Activated CD8-positive, alpha-beta memory T cell treated with anti-CD3 and anti-CD28 coated beads, Interleukin-2, amount 50 U/mL, for 24 hours (primary cell): ENCODE data around the gene FAM114A2.

Source experiments
- DNase-seq: peaks from one replicate; pipeline ENCODE4 v3.0.0-alpha.2; 2020; ENCODE audit errors: extremely low read depth

FAM114A2 gene

DNA sequence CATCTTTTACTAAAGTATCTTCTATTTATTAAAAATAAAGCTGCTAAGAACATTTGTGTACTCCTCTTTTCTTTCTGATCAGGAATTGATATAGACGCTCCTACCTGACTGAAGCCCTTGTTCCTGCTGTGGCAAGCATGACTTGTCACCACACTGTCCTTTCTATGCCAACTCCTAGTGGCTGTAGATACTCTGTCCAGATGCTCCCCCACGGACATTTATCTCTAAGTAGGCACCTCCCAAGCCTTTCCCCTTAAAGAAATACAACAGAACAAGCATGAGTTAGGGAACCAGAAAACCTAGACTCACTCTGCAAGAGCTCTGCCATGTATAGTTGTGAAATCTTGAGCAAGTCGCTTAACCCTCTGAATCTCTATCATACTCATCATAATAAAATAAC, 53.2 kb downstream of the FAM114A2 start:
- no peak for DNase-seq

DNA sequence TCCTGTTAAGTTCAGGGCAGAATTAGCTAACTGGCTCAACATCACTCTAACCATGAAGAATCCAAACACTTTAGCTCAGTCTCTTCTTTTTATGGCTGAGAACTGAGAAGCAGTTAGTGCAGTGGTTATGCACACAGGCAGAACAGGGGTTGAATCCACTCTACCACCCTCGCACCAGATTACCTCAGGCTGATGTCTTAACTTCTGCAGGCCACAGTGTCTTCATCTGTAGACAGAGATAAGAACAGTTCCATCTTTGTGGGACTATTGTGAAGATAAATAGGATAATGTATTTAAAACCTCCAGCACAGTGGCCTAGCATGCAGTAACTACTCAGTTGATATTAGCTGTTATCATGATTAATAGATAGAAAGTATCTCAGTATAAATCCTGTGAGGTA, 54.8 kb downstream of the FAM114A2 start:
- DNase-seq = no peak

DNA sequence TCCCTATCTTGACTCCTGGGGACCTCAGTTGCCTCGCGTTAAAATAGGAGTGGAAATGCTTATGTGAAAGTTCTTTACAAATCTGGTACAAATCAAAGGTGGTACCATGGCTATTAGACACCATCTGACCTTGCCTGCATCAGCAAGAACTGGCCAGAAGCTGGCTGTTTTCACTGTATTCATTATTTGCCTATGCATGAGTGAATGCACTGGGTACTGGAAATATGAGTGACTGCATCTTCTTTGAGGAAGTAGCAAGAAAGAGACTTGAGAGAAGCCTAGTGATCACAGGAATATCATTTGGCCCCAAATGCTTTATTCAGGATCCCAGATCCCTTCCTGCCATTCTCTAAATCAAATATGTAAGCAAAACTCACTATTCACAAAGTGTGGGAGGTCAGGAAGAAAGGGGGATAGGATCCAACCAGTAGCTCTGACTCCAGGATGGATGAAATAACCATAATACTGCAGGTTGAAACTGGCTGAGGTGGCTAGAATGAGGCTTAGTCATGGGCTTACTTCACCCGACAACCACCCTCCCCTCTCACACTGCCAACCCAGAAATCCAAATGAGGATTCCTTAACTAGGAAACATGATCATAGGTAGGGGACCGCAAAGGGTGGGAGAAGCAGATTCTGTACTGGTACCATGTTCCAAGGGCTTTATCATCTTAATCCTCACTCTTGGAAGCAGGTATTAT, 56.7 kb downstream of the FAM114A2 start:
- DNase-seq = no peak

DNA sequence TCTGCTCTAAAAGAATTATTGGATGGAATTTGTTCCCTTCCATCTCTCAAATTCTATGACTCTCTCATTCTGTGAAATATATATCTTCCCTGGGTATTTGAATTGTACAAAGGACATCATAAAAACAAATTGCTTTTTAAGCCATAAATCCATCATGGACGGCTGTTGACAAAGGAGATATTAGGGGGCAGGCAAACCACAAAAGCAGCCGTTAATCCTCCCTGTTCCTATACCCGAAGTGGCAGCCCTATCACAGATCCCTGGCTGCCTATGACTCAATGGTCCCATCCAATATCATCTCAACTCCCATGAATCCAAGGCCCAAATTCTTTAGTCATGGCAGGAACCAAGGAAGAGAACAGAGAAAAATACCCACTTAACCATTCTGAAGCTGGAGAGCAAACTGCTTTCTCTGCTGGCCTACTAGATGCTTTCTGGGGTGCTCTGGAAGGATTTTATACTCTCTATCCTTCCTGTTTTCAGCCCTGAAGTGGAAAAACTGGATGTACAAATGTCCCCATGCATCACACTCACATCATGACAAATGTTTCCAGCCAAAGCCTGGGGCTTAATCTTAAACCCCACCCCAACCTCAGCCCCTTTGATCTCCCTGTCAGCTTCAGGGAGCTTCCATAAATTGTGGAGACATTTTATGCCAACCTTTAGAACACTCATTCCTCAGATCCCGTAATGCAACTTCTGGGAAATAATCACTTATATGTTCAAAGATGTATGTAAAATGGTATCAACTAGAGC, 59.5 kb downstream of the FAM114A2 start:
- no peak for DNase-seq

DNA sequence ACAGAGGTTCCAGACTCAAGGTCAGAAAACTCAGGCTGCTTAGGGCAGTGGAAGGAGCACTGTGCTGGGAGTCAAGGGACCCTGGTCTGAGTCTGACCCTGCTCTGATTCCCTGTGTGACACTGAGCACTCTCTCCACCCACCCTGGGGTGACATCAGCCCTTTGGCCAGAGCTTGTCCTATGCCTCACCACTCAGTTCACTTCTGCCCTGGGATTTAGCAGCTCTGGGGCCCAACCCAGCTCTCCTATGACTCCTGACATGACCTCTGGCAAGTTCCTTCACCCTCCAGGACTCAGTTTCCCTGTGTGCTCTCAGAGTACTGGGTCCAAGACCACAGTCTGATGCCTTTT, 63.9 kb downstream of the FAM114A2 start:
- DNase-seq = no peak

DNA sequence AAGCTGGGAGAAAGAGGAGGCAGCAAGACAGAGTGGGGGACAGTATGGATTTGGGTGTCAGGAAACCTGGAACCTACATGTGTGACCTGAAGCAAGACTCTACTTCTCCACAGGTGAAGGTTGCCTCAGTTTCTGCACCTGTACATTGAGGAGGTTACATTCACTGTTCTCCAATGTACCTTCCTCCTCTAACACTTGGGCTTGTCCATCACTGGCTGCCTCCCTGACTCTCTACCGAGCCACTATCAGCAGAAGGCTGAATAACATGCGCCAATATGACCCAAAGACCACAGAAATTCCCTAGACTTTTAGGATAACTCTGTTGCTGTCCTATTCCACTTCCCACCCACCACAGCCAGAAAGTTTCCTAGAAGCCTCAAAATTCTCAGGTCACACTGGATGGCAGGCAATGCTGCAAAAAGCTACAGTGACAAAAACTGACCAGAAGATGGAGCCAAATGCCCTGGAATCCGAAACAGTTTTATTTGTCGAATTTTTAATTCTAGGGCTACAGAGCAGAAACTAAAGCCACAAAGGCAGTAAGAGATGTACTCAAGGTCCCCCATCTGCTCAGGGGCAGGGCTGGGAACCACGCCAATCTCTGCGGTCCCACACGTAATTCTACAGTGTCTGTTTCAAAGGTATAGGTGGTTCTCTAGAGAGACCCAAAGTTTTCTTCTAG, 64.4 kb downstream of the FAM114A2 start:
- DNase-seq = no peak

DNA sequence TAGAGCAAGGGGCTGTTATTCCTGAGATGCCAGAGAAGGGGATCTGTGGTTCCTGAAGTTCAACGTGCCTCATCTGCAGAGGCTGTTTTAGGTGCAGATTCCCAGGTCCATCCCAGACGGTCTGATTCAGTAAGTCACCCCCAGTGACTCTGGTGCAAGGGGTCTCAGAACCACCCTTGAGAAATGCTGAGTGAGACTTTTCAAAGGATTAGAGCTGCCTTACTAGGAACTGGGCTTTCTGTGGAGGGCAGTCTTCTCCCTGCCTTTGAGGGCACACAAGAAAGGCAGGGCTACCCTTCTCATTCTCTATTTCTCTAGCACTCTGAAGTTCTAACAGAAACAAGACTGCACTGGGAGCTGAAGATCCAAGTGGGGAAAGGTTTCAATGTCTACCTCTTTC, 66.5 kb downstream of the FAM114A2 start:
- no peak for DNase-seq

DNA sequence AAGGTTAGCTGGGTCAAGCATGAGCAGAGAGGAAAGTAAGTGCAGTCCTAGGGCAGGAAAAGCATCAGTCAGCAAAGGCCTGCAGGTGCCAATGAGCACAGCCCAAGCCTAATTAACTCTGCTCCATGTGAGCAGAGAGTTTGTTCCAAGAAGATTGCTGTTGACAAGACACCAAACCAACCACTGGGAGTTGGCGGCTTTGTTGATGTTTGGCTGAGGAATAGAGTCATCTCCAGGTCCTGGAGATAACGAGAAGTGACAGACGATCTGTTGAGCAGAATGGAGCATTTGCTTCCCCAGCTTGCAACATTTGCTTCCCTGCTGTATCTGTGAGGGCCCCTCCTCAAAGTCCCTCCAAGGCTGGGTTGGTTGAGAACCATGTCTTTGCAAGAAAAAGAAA, 68.2 kb downstream of the FAM114A2 start:
- no peak for DNase-seq

DNA sequence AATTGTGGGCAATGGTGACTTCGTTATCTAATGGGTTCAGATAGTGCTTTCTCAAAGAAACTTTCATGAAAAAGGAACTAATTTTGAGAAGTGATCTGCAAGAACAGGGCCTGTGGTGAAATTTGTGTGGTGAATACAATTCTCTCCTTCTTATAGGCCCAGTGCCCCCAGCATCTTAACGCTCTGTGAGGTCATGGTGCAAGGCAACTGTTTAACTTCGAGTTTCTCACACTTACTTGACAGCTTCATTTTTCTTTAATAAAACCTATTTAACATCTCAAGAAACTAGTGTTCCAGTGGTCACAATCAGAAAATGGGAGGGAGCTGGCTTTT, 69.2 kb downstream of the FAM114A2 start:
- DNase-seq = no peak

DNA sequence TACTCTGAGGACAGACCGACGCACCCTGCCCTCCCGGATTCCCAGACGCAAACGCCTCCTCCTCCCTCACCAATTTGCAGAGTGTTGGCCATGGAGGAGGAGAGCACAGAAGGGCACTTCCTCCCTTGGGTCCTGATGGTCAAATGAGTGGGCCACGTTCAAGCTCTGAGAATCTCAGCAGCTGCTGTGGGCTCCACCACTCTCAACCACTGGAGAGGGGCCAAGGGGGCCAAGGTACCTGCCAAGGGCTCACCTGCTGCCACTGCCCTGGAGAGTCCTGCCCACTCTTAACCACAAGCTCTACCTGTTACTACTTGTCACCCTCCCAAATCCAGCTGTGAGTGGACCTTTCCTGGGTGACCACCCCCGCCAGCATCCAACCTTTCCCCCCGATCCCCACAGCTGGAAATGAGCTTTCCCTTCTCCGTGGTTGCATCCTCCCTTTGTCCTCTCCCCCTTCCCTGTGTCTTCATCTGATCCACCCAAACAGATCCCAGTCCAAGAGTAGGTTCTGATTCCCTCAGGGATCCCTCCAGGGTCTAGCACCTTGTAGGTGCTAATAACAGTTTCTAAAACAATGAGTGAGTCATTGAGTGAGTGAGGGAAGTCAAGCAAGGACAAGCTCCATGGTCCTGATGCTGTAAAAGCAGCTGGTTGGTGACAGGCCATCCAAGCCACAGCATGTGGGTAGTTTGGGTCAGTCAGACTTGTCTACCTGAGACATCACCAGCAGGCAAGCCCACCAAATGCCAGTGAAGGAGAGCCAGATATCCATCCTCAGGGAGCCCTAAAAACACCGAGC, 69.7 kb downstream of the FAM114A2 start:
- DNase-seq = no peak

DNA sequence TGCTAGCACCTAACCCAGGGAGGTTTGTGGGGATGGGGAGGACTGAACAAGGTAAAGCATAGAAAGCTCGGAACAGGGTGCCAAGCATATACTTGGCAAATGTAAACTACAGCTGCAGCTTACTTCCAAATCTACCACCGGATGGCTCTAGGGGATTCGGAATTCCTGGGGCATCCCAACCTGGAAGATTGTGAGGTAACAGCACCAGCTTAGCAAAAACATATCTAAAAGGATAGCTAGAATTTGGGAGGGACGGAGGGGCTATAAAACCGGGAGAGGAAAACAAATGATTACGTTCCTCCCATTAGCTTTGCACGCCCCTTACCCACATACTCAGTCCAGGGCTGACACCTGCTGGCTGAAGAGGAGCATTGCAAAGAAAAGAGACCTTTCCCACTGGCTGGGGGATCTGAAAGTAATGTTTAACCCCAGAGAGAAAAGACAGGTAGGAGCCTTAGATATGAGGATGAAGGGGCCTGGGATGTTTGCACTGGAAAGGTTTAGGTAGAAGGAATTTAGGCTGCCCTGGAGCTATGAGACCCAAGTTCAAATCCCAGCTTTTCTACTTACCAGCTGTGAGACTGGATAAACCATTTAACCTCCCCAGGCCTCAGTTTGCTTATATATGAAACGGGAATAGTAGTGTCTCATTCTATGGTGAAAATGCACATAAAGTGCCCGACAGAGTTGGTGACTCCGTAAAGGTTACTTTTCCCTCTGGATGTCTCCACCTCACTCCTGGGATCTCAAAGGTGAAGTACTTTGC, 73.6 kb downstream of the FAM114A2 start:
- no peak for DNase-seq

DNA sequence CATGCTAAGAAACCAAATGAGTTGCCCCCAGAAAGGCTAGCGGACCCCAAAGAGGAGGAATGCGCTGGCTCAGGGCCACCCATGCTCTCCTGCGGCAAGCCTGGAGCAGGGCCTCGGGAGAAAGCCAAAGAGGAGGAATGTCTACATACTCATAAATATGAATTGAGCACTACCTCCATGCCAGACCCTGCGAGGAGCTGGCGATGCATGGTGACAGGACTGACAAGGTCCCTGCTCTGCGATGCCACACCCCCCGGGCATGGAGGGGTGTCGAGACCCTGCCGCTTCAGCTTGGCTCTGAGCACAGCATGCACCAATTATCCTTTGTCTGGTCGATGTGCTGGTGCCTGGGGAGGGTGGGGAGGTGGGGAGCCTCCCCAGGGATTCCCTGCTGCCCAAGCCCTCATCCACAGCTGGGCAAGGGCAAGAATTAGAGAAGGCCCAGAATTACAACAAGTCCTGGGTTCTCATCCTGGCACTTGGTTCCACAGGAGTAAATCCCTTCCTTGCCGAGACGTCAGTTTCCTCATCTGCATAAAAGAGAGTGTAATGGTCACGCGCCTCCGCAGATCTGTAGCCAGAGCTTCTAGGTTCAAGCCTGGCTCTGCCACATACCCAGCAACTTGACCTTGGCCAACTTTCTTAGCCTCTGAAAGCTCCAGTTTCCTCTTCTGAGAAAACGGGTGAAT, 74.4 kb downstream of the FAM114A2 start:
- no peak for DNase-seq

DNA sequence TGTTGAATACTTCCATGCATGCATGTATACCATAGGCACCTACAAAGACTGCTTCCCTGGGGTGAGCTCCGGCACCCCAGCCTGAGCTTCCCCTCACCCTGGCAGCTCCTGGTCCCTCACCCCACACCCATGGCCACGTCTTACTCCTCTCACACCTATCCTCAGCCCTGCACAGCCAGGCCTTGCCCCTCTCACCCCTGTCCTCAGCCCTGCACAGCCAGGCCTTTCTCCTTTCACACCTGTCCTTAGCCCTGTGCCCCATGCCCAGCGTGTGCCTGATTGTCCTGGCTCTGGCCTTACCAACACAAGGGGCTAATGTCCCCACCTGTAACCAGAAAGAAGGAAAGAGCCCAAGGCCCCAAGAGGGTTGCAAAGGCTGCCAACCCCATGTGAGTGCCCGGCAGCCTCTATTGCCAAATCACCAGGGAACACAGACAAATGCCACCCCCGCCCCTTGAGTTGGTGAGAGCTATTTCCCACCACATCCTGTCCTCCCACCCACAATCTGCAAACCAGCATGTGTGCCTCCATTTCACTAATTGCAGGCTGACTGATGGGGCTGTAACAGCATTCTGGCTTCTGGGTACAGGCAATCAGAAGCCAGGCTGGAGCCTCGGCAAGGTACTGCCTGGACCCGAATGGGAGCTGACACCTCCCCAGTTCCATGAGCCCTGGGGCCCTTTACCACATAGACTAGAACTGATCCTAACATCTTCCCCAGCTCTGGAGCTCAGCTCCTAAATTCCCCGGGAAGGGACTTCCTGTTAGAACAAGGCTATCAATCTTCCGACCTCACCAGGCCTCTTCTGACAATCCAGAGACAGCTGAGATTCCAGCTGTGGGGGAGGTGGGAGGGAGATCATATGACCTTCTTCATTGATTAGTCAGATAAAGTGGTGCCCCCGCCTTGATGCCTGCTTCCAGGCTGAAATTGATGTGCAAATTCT, 78.2 kb downstream of the FAM114A2 start:
- no peak for DNase-seq

DNA sequence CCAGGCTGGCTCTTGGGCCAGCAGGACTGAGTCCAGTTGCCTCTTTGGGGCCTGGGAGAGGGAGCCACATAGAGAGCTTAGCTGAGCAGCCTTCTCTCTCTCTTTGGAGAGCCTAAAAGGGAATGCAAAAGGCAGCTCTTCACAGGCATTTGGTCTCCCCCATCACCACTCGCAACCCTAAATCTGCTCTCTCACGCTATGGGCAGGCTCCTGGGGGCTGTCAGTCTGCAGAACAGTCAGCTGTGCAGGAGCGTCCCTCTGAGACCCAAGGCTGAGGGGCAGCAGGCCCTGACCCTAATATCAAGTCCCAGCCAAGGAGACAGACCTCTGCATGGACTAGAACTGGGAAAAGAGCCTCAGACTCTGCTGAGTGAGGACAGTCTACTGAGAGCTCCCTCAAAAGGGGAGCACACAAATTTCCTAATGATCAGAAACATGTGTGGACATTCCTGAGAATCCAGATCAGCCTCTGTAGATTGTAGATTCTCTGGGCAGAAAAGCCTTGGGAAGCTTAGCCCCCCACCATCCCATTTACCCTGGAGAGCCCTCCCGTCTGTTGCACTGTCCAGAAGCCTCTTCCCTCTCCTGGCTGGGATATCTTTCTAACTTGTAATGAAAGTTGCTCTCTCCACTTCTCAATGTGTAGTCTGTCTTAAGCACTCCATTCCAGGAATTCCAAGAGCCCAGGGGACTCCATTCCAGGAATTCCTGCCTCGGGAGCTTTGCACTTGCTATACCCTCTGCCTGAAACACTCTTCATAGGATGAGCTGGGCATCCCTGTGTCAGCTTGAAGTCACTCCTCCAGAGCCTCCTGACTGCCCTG, 79.4 kb downstream of the FAM114A2 start:
- DNase-seq = no peak

DNA sequence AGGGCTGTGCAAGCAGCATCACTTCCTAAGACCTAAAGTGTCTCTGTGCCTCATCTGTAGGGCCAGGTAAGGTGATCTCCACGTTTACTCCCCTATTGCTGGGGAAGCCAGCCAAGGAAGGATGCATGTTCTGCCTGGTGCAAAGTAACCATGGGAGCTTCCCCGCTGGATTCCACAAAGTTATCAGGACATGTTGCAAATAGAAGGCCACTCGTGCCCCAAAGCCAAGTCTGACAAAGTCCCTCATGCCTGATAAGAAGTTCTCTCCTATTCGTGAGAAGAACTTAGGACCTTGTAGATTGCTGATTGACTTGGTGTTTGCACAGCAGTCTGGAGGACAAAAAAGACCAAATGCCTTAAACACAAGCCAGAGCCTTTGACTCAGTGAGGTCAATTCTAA, 81.5 kb downstream of the FAM114A2 start:
- no peak for DNase-seq

DNA sequence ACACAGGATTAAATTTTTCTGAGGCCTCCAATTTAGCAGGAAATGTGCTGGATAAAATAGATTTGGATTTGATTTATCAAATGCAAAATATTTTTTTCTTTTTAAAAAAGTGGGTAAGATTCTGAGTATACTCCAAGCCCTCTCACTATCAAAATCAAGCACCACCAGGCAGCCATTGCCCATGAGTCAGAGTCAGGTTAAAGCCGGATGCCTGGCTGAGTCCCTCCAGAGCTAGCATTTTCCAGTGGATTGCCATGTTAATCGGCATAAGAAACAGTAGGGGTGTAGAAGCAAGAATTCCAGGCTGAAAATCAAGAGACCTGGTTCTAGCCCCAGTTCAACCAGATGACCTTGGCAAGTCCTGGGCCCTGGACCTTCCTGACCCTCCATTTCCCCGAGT, 85.3 kb downstream of the FAM114A2 start:
- no peak for DNase-seq

DNA sequence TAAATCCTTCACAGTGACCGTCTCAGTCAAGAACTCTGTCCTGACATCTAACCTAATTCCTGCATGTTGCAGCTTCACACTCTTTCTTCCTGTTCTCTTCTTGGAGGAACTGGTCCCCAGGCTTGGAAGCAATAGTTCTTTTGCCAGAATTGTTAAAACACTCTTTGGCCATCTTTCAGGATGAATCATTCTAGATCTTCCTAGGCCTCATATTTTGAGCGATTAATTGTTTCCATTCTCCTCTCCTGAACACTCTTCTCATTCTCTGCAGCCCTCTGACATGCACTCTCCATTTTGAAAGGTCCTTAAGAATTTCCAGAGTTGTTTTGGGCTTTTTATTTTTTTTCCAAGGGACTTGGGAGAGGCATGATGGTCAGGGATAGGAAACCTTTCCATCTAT, 85.8 kb downstream of the FAM114A2 start:
- no peak for DNase-seq

DNA sequence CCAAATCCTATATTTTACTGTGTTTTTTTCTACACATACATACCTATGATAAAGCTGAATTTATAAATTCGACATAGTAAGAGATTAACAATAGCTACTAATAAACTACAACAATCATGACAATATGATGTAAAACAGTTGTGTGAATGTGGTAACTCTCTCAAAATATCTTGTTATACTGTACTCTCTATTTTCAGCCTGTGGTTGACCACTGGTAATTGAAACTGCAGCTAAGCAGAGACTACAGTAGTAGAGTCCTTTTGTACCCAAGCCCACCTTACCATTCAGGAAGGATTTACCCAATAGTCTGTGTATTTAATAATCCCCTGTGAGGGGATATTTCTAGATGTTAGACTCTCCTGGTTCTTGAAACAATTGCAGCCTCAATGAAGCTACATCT, 86.7 kb downstream of the FAM114A2 start:
- no peak for DNase-seq

DNA sequence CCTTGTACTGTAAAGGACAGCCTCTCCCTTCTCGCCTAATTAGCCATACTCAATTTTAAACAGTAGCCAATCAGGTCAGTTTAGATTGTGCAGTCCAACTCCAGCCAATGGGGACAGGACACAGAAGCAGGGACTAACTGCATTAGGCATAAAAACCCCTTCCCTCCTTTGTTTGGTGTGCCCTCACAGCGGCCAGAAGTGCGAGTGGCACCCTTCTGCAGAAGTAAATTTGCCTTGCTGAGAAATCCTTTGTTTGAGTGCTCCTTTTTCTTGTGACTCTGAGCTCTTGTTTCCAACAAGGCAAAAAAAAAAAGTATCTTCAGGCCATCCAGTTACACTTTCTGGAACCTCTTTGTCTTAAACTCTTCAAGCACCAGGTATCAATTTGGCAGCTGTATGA, 97.4 kb downstream of the FAM114A2 start:
- DNase-seq = no peak
